ENCODE data around the gene OSBP2.
A peak's percentile ranks its signal among the peaks of the same experiment; 100 is the strongest.

OSBP2 gene

DNA sequence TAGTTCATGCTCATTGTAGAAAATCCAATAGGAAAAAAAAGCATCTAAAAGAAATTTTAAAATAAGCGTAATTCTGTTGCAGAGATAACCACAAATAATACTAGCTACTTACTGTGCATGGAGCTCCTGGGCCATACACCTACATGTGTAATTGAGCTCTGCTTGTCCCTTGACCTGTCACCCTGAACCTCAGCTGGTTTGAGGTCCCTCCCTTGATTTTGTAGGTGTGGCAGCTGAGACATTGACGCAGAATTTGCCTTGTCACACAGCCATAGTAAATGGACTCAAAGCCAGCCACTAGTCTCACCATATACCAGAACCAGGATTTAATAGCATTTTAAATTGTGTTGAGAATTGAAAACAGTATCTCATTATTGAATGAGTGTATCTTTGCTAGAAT lies 138.6 kb downstream of the OSBP2 start:
- DNase-seq (ENCODE audit: low spot score), result no peak
- no peak for FAIRE-seq

DNA sequence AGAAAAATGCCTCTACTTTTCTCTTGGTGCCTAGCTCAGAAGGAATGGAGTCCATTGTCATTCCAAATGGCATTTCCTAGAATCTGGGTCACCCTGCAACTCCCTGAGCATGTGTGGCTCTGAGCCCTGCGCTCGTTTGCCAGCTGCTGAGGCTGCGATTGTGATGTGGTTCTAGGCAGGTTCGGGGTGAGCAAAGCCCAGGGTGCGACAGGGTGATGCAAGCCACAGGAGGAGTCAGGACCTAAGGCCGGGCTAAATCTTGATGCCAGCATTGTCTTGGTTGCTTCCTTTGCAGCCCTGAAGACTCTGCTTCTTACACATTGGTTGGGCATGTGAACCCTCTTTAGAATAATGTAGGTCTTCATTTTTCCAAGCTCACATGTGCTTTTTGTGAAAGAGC lies 142.9 kb downstream of the OSBP2 start:
- peak; percentile 27 for FAIRE-seq
- peak; percentile 4 for DNase-seq (ENCODE audit: low spot score)

DNA sequence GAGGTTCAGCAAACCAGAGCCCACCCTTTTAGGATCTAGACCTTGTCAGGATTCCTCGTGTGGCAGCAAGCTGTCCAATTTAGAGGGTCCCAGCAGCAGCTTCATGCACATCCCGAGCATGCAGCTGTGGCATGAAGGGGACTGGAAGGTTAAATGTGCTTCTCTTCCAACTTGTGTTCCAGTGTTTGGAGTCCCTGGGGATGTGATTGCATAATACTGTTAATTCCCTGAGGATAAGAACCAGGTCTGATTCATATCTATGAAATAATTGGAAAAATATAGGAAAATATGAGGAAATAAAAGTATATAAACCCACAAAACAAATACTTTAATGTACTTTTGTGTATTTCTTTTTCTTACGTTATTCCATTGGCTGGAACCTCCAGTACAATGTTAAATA lies 143.4 kb downstream of the OSBP2 start:
- peak; percentile 2 for DNase-seq (ENCODE audit: low spot score)
- FAIRE-seq, result no peak

DNA sequence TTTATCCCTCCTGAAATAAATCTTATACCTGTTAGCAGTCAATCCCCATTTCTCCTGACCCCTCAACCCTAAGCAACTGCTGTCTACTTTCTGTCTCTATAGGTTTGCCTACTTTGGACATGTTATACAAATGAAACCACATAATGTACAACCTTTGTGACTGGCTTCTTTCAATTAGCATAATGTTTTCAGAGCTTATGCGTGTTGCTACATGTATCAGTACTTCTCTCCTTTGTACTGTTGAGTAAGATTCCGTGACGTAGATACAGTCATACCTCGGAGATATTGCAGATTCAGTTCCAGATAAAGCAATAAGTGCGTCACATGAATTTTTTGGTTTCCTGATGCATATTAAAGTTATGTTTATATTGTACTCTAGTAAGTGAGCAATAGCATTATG lies 146.6 kb downstream of the OSBP2 start:
- FAIRE-seq (no peak), DNase-seq (ENCODE audit: low spot score) (no peak)

DNA sequence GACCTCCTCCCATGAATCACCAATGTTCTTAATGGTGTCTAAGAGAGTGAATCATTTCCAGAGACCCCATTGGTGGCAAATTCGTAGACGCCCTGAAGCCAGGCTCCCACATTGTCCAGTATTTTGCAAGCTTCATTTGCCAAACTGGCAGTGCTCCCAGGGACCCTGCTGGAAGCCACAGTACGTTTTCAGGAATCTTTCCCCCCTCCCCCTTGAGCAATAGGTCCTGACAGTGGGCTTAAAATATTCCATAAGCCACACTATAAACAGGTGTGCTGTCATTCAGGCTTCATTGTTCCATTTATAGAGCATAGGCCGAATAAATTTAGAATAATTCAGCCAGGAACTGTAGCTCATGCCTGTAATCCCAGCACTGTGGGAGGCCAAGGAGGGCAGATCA lies 148.6 kb downstream of the OSBP2 start:
- FAIRE-seq, result no peak
- peak; percentile 2 for DNase-seq (ENCODE audit: low spot score)

DNA sequence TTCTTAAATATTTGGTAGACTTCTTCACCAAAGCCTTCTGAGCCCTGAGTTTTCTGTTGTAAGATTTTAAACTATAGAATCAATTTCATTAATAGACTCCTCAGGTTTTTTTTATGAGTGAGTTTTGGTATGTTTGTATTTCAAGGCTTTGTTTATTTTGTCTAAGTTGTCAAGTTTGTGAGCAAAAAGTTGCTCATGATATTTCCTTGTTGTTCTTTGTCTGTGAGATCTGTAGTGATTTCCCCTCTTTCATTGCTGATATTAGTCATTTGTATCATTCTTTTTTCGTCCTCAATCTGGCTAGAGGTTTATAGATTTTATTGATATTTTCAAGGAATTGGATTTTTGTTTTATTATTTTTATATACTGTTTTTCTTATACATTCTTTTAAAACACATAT lies 152.9 kb downstream of the OSBP2 start:
- DNase-seq (ENCODE audit: low spot score) (no peak), FAIRE-seq (no peak)

DNA sequence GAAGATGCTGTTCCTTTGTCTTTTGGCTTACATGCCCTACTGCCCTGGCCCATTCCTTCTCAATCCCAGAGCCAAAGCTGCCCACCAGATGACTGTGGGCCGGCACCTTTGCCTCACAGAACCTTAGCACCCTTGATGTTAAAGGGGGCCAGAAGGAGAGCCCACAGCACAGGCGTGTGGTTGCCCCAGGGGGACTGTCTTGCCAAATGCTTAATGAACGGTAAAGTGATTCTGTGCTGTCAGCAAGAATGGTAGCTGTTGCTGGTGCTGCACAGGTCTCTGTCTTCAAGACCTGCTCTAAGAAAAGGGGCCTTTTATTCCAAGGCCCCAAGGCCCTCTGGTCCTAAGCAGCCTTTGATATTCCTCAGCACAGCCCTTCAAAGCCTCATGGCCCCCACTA lies 160.6 kb downstream of the OSBP2 start:
- DNase-seq (ENCODE audit: low spot score) (peak; percentile 1), FAIRE-seq (no peak)

DNA sequence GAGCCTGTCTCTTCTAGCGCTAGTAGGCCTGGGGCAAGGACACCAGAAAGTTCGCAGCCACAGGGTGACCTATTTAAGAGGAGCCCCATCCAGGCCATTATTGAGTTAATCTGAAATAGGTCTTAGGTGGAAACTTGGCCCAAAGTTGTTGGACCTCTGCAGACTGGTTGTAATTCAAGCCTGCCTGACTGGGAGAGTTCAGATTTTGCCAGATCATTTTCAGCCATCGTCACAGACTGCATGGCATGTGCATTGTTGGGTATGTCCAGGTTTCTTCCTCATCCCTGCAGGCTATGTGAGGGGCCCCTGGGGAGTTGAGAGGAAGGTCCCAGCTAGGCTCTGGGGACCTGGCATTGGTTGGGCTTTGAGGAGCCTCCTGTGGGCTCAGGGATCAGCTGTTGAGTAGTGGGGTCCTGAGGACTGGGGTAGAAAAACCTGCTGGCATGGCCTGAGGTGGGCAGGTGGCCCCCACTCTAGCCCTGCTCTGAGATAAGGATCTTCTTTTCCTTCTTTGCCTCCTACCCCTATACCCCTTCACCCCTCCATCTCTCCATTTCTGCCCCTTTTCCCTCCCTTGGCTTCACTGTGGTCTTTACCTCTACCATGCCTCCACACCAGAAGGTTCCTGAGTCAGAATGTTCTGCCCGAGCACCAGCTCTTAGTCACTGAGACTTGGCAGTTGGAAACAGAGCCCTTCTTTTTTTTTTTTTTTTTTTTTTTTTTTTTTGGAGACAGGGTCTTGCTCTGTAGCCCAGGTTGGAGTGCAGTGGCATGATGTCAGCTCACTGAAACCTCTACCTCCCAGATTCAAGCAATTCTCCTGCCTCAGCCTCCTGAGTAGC lies 161.2 kb downstream of the OSBP2 start:
- DNase-seq (ENCODE audit: low spot score), result peak; percentile 1
- no peak for FAIRE-seq

DNA sequence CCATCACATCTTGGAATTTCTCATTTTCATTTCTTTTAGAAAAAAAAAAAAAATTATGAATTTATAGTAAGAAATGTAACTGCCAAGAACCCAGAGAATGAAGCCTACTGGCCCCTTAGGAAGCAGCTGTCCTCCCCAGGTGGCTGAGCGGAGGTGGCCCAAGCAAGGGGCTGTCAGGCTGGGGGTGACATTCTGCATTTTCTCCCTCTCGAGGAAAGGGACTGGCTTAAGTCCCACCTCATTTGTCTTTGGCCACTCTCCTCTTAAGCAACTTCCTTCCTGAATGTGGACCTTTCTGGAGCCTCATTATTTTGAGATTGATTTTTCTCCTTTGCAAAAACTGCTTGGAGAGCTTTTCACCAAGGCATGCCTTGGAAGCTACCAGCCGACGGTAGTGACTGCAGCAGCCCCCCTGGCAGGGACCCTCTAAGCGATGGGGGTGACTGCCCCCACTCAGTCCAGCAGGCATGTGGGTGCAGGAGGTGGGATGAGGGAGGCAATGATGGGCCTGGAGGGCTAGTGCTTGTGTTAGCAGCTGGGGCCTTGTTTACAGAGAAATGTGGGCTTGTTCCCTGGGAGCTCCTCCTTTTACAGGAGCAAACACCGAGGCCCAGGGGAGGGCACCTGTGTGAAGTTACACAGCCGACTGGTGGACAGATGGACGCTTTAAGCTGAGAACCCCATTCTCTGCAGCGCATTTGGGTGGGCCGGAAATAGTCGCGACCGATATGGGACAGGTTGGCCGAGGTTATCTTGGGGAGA lies 162.2 kb downstream of the OSBP2 start:
- FAIRE-seq (no peak), DNase-seq (ENCODE audit: low spot score) (peak; percentile 0)

DNA sequence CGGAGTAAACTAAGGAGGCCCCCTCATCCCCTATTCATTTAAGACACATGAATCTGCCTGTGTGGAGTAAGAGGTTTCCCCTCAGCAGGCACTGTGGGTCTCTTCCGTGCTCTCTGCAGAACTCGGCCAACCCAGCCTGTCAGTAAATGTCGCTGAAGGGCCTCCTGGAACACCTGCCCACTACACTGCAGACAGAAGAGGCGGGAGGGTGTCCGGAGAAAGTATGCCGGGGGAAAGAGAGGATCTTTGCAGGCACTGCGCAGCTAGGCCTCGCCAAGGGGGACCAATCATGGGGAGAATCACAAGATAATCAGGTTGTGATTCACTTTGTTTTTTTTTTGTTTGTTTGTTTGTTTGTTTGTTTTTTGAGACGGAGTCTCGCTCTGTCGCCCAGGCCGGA lies 163.1 kb downstream of the OSBP2 start:
- no peak for FAIRE-seq
- peak; percentile 1 for DNase-seq (ENCODE audit: low spot score)

DNA sequence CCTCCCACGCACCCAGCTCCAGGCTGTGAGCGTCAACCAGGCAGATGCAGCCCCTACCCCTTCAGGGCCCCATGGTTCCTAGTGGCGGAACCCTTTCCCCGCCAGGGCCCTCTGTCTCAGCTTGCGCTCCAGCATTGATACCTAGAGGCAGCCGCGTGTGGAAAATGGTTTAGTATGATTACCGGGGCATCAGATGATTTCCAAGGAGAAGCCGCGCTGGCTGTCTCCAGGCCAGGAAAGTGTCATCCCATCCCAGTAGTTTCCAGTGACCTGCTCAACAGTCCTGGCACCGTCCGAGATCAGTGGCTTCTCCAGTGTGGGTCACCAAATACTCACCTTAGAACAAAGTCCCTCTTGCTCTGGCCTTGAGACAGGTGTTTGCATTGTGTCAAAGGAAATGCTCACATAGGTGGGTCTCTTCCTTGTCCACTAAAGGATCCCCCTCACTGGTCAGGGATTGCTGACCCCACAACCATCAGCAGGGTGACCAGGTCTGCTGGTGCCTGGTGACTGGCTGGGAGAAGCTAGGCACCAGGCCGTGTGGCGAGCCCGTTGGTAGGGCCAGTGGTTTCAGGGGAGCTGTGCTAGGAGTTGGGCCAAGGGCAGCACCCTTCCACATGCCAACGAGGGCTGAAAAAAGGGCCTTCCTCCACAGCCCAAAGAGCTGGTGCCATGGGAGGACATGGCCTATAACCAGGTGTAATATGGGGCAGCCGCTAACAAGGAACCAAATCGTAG lies 164.5 kb downstream of the OSBP2 start:
- DNase-seq (ENCODE audit: low spot score) (peak; percentile 2), FAIRE-seq (peak; percentile 13)

DNA sequence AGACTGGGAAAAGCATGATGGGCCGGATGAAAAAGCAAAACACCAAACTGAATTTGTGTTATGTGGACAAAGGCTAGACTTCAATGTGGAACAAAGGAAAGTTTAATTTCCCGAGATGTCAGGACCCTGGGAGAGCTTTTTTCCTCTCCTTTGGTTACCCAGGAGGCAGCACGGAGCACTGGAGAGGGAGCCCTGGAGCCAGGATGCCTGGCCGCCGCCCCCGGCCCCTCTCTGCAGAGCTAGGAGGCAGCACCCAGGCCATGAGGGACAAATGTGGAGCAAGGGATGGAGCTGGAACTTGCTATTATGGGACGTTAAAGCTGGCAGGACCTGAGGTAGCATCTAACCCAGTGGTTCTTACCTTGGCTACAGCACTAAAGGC lies 165.0 kb downstream of the OSBP2 start:
- DNase-seq (ENCODE audit: low spot score) (peak; percentile 2), FAIRE-seq (no peak)

DNA sequence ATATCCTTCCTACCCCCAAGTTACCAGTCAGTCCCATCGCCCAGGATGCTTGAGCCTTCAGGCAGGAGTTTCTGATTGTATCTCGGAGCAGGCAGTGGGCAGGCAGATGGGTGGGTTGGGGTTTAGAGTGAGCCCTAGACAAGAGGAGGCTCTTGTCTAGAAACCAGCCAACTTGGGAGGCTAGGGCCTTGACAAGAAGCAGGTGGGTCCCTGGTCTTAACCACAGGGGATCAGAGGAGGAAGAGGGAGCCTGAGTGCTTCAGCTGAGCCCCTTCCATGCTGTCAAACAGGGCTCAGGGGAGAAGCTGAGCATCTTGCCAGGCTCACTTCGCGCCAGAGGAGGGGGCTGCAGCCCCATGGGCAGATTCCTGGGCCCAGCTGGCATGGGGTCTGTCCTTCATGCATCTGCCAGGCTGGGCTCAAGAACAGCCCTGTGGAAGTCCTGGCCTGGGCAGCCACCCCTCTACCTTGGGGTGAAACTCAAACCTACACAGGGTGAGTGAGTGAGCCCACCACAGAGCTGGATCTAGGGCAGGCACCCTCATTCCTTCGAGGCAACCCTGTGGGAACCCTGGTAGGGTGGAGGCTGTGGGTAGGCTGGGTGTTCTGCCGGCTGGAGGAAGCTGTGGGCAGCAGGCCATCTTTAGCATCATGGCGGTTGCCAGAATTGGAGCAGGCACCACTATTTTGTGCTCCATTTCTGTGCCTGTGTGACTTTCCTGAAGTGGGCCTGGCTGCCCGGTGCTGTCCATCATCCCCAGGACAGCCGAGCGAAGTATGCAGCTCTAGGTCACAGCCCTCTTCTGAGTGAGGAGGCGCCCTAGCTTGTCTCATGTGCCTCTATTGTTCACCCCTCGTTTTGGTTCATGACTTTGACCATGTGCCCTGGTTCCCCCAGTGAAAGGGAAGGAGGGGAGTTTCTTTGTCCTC lies 165.8 kb downstream of the OSBP2 start:
- no peak for FAIRE-seq
- DNase-seq (ENCODE audit: low spot score), result peak; percentile 2

DNA sequence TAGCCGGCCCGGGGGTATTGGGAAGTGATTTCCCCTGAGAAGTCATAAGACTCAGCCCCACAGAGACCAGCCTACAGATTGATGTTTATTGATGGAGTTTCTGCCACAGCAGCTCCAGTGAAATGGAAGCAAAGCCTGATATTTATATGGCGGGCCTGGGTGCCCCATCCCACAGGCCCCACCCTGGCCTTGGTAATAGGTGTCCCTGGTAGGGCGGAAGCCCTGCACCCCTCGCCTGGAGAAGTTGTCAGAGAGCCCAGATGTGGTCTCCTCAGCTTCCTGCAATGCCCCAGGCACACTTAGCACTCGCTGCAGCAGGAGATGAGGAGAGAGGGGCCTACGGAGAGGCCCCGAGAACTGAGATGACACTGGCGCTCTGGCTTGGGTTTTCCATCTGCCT lies 166.5 kb downstream of the OSBP2 start:
- FAIRE-seq, result no peak
- no peak for DNase-seq (ENCODE audit: low spot score)

DNA sequence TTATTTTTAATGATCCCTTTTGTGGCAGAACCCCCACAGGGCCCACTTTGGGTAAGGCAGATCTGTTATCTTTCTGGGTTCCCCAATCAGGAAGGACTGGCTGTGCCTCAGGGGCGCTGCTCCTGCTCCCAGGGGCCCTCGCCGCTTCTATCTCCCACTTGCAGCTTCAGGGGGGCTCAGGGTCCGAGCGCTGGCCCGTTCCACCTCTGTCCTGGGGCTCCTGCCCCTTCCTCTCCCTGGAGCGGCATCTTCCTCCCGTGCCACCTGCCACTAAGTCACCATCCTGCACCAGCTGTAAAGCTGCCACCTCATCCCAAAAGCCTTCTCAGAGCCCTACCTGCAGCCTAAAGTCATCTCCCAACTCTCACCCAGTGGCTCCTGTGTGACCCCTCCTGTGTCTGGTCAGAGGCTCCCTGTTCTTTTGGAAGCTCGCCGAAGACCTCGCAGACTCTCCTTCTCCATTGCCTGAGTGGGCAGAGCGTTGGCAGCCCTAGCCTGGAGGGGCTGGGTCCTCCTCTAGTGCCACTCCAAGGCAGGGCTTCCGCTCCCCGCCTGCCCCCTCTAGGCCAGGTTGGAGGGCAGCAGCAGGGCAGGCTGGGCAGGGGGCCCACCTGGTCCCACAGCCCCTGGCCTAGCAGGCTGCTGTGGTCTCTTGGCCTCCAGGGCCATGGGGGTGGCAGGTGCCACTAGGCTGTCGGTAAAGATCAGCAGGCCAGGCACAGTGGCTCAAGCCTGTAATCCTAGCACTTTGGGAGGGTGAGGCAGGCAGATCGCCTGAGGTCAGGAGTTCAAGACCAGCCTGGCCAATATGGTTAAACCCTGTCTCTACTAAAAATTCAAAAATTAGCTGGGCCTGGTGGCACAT lies 167.2 kb downstream of the OSBP2 start:
- DNase-seq (ENCODE audit: low spot score) (peak; percentile 1), FAIRE-seq (no peak)

DNA sequence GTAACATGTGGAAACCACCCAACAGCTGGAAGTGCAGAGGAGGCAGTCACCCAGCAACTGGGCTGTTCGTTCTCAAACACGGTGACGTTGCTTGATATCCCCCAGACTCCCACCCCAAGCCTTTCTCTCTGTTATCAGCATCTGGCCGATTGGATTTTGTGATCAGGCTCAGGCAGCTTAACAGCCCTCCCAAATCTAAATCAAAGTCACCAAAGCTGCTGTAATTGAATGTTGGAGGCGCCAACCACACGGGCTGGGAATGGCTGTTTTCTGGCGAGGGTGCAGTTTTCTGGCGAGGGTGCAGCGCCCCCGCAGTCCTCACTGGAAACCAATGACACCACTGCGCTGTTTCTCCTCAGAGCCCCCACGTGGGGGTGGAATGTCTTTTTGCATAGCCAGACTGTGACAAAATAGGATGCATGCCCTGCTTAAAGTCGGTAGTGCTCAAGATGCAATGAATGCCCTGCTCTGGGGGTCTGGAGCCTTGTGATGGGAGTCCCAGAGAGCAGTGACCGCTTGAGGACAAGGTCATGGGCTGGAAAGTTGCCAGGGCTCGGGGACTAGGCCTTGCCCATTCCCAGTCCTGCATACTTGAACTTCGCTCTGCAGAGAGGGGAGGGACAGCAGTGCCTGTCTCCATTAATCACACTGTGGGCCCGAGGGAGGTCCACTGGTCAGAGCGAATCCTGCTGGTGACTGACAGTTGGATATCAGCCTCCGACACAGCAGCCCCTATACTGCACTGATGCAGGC lies 168.6 kb downstream of the OSBP2 start:
- no peak for DNase-seq (ENCODE audit: low spot score)

DNA sequence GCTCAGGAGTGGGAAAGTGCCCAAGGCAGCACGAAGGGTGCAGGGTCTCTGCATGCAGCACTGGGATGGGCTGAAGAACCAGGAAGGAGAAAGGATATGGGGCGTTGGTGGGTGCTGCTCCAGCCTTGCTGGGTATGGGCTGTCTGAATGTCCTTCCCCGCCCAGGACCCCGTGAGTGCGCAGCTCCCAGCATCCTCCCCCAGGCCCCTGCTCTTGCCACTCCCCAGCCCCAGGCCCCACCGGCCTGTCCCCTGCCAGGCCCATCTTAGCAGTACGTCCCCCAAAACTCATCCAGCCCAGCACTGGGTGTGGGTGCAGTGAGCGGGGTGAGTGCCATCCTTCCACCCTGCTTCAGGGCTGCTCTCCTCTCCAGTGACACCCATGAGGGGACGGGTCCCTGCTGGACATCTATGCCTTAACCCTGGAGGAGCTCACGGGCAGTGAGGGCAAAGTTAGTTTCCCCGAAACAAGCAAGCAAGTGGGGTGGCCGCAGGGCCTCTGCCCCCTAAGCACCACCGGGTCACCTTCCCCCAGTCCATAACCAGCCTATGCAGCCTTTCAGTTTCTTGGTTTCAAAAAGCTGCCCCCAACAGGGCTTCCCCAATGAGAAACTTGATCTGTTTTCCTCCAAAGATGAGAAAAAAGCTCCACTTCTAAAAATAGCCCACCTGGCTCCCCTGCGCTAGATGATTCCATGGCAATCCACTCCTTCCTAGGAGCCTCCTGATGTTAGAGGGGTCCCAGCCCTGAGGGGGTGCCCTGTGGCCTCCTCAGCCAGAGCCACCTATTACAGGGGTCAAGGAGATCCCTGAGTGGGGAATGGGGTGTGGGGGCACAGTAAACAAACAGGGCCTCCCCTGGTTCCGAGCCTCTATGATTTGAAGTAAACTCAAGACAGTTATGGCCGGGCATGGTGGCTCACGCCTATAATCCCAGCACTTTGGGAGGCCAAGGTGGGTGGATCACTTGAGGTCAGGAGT lies 170.1 kb downstream of the OSBP2 start:
- no peak for DNase-seq (ENCODE audit: low spot score)

More for the DNA sequence above, 168.6 kb downstream of the OSBP2 start:
- no peak for FAIRE-seq

DNA sequence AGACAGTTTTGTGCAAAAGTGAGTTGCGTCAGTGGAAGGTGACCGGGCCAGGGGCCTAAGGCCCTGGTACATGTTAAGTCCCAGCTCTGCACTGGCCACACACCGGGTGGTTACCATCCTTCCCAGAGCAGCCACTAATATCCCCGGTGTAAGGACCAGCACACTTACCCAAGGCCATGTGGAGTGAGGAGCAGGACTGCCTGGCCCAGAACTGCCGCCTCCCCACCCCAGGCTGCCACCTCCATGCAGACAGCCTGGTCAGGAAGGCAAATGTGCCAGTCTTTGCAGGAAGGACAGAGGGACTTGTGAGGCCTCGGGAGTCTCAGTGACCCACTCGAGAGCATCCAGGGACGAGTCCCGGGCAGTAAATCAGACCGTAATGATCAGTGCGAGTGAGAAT lies 171.0 kb downstream of the OSBP2 start:
- FAIRE-seq (peak; percentile 89), DNase-seq (ENCODE audit: low spot score) (no peak)

More for the DNA sequence above, 170.1 kb downstream of the OSBP2 start:
- FAIRE-seq, result no peak
